ENCODE measurements around the gene GFM2.
"Not testable (repeated sequence)": the region's sequence is repeated elsewhere in the genome, so short reads cannot be mapped to it uniquely, and the experiment has no call there.

GFM2 gene

GRCh38 chr5:74763504-74763903 lies 3.4 kb downstream of the GFM2 start:
- H3K9me3 ChIP-seq (ENCODE audit: severe bottlenecking) = no peaks in the 10 kb centered on the region
- H3K36me3 ChIP-seq (ENCODE audit: low read depth) = peaks cover 58% of the 10 kb centered on the region
- peak overlapping the region; percentile 97 for H3K27ac ChIP-seq (ENCODE audit: poor library complexity, severe bottlenecking)
- peaks cover 57% of the 10 kb centered on the region for H3K4me1 ChIP-seq (ENCODE audit: insufficient read depth, poor library complexity, severe bottlenecking)
- no peak for DNase-seq (ENCODE audit: low spot score)
- no peak for TF ChIP-seq CTCF (IDR thresholded peaks at IDR 0.05; ENCODE audit: poor library complexity, severe bottlenecking)
- no peak for ATAC-seq (ENCODE audit: low read depth)
- no peaks in the 10 kb centered on the region for H3K27me3 ChIP-seq (ENCODE audit: insufficient read depth, poor library complexity, severe bottlenecking)
- H3K4me3 ChIP-seq (ENCODE audit: severe bottlenecking) = no peak overlapping the region

- no peaks in the 10 kb centered on the region for H3K9me3 ChIP-seq (ENCODE audit: severe bottlenecking)
- no peak overlapping the region for H3K4me3 ChIP-seq (ENCODE audit: severe bottlenecking)
- peaks cover 61% of the 10 kb centered on the region for H3K36me3 ChIP-seq (ENCODE audit: low read depth)
- peak; percentile 89 for DNase-seq (ENCODE audit: low spot score)
- no peak for TF ChIP-seq CTCF (IDR thresholded peaks at IDR 0.05; ENCODE audit: poor library complexity, severe bottlenecking)
- ATAC-seq (ENCODE audit: low read depth) = peak; percentile 85
- peaks cover 53% of the 10 kb centered on the region for H3K4me1 ChIP-seq (ENCODE audit: insufficient read depth, poor library complexity, severe bottlenecking)
- H3K27me3 ChIP-seq (ENCODE audit: insufficient read depth, poor library complexity, severe bottlenecking) = no peaks in the 10 kb centered on the region
- peak overlapping the region; percentile 97 for H3K27ac ChIP-seq (ENCODE audit: poor library complexity, severe bottlenecking)
Measured at GRCh38 chr5:74762599-74762998, 4.3 kb downstream of the GFM2 start.

- TF ChIP-seq CTCF (IDR thresholded peaks at IDR 0.05; ENCODE audit: poor library complexity, severe bottlenecking) = peak; percentile 30
Measured at GRCh38 chr5:74761241-74761640, 5.7 kb downstream of the GFM2 start.

GRCh38 chr5:74748742-74749141 lies 18.2 kb downstream of the GFM2 start:
- H3K4me1 ChIP-seq (ENCODE audit: insufficient read depth, poor library complexity, severe bottlenecking); H3K27me3 ChIP-seq (ENCODE audit: insufficient read depth, poor library complexity, severe bottlenecking); H3K9me3 ChIP-seq (ENCODE audit: severe bottlenecking); H3K4me3 ChIP-seq (ENCODE audit: severe bottlenecking); H3K27ac ChIP-seq (ENCODE audit: poor library complexity, severe bottlenecking); ATAC-seq (ENCODE audit: low read depth); DNase-seq (ENCODE audit: low spot score): not testable (repeated sequence)
- H3K36me3 ChIP-seq (ENCODE audit: low read depth) = peaks cover 97% of the 10 kb centered on the region

More at GRCh38 chr5:74761241-74761640, 5.7 kb downstream of the GFM2 start:
- Histone ChIP-seq H3K9me3 (ENCODE audit: severe bottlenecking) (peaks cover 5% of the 10 kb centered on the region), H3K27me3 (ENCODE audit: insufficient read depth, poor library complexity, severe bottlenecking) (no peaks in the 10 kb centered on the region), H3K4me3 (ENCODE audit: severe bottlenecking) (no peak overlapping the region), H3K4me1 (ENCODE audit: insufficient read depth, poor library complexity, severe bottlenecking) (peaks cover 53% of the 10 kb centered on the region), H3K36me3 (ENCODE audit: low read depth) (peaks cover 75% of the 10 kb centered on the region), H3K27ac (ENCODE audit: poor library complexity, severe bottlenecking) (peak overlapping the region; percentile 97)
- ATAC-seq (ENCODE audit: low read depth) (peak; percentile 59), DNase-seq (ENCODE audit: low spot score) (no peak)

GRCh38 chr5:74738406-74738805 lies 28.5 kb downstream of the GFM2 start:
- H3K27me3 ChIP-seq (ENCODE audit: insufficient read depth, poor library complexity, severe bottlenecking) = no peaks in the 10 kb centered on the region
- H3K27ac ChIP-seq (ENCODE audit: poor library complexity, severe bottlenecking) = no peak overlapping the region
- TF ChIP-seq CTCF (IDR thresholded peaks at IDR 0.05; ENCODE audit: poor library complexity, severe bottlenecking) = no peak
- no peaks in the 10 kb centered on the region for H3K4me1 ChIP-seq (ENCODE audit: insufficient read depth, poor library complexity, severe bottlenecking)
- H3K9me3 ChIP-seq (ENCODE audit: severe bottlenecking) = no peaks in the 10 kb centered on the region
- no peak for DNase-seq (ENCODE audit: low spot score)
- H3K36me3 ChIP-seq (ENCODE audit: low read depth) = peaks cover 95% of the 10 kb centered on the region
- H3K4me3 ChIP-seq (ENCODE audit: severe bottlenecking) = no peak overlapping the region
- no peak for ATAC-seq (ENCODE audit: low read depth)
